ENCODE measurements around the gene PRKCD. TPM values are rescaled to one million over a fixed set of nuclear protein-coding genes. Genes with fewer than 3 reads are reported as not detected.
A peak's percentile ranks its signal among the peaks of the same experiment; 100 is the strongest.

The PRKCD gene
- total RNA-seq, 2 donors from 2014 or later: 20.4 to 21.8 TPM

DNA sequence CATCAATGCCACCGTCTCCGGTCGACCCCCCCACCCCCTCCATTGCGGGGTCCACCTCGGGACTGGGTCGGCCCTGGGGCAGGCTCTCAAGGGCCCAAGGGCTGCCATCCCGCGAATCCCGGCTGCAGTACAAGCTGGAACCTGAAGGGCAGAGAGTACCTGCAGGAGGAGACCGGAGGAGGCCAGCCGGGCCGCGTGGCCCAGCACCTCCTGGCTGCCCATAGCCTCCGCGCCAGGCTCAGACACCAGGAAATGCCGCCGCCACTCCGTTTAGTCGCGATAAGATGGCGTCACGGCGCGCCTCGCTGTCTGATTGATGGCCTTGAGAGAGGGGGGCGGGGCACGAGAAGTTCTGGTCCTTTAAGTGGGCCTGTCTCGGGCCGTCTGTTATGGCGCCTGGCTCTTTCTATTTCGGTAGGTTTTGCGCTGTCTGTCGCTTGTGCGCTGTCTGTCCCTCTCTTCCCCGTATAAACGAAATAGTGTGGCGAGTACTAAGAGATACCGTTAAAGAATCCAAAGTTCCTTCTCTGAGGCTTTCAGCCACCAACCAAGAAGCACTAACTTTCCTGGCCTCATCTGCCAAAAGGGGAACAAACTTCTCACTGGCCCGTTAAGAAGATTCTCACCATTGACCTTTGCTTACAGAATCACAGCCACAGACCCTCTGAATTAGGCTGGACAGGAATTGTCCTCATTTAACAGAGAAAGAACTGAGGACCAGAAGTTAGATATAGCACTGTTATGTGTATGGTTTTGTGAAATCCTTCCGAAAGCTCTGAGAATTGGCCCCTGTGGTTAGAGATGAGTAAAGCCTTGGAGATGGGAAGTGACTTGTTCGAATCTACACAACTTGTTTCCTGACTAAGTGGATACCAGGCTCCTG lies 30.6 kb upstream of the PRKCD start, which contains the start of gene RFT1:
TSS of gene RFT1 (minus strand) at position 257 of the 883 bp plus-strand sequence. CDS start at position 222, 35 bp downstream.
- Mint-ChIP-seq H3K4me1 (peaks cover 8% of the 10 kb centered on the region), H3K9me3 (no peaks in the 10 kb centered on the region), H3K27me3 (no peaks in the 10 kb centered on the region), H3K36me3 (ENCODE audit: low read depth) (no peaks in the 10 kb centered on the region), H3K27ac (peak within 1 kb of the TSS; percentile 99), H3K4me3 (peak within 1 kb of the TSS; percentile 97)
- peak; percentile 95 for ATAC-seq (replicated peaks)

DNA sequence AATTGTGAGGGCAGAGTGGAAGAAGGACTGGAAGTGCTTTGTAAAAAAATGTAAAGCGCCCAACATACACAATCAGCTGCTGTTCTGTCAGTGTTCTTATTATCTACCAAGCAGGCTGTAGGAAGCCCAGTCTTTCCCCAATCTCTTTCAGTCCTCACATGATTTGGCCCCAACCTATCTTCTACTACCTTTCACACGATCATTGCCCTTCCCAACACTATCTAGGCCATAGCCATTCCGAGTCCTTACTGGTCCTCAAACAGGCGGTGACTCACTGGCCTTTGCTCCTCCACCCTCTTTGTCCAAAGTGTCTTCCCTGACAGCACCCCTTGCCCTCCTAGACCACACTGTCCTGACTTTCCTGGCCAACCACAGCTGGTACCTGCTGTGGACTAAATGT lies 29.9 kb upstream of the PRKCD start:
- Mint-ChIP-seq H3K27me3 (no peaks in the 10 kb centered on the region), H3K36me3 (ENCODE audit: low read depth) (no peaks in the 10 kb centered on the region), H3K4me3 (peak overlapping the region; percentile 97), H3K9me3 (no peaks in the 10 kb centered on the region), H3K27ac (peak overlapping the region; percentile 99), H3K4me1 (peaks cover 8% of the 10 kb centered on the region)
- ATAC-seq (replicated peaks): no peak

DNA sequence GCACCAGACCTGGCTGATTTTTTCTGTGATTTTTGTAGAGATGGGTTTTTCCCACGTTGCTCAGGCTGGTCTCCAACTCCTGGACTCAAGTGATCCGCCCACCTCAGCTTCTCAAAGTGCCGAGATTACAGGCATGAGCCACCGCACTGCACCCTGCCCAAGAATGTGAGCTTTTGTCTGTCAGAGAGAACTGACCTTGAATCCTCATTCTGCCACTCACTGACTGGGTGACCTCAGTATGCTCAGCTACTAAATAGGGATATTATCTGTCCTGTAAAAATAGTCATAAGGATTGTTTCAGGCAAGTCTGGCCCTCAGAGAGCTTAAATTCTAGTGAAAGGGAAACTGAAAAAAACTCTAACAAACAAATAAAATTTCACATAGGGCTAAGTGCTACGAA lies 28.7 kb upstream of the PRKCD start:
- Mint-ChIP-seq H3K4me1 (peaks cover 8% of the 10 kb centered on the region), H3K27me3 (no peaks in the 10 kb centered on the region), H3K4me3 (peak overlapping the region; percentile 97), H3K9me3 (no peaks in the 10 kb centered on the region), H3K36me3 (ENCODE audit: low read depth) (no peaks in the 10 kb centered on the region), H3K27ac (peak overlapping the region; percentile 99)
- no peak for ATAC-seq (replicated peaks)

DNA sequence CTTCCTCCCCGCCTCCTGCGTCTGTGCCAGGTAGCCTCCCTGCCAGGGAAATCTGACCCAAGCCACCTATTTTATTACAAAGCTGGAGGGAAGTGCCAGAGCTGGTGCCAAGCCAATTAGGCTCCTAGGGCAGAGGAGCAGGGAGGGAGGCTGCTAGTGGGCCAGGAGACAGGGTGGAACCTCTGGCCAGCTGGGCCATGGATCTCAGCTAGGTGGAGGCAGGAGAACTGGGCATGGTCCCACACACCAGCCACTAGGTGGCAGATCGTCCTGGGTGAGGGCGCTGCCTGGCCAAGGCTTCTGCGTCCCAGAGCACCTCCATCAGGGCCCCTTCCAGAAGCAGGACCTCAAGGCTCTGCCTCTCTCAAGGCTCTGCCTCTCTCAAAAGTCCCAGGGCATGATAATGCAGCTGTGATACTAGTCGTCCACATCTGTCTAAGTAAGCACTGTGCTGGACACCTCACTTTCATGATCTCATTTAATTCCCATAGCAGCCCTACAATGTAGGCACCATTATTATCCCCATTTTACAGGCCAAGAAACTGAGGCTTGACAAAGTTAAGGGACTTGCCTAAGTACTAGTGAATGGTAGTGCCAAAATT lies 26.3 kb upstream of the PRKCD start:
- H3K4me1 Mint-ChIP-seq: peaks cover 8% of the 10 kb centered on the region
- H3K9me3 Mint-ChIP-seq: no peaks in the 10 kb centered on the region
- H3K4me3 Mint-ChIP-seq: no peak overlapping the region
- no peak overlapping the region for H3K27ac Mint-ChIP-seq
- peak; percentile 70 for ATAC-seq (replicated peaks)
- no peaks in the 10 kb centered on the region for H3K36me3 Mint-ChIP-seq (ENCODE audit: low read depth)
- no peaks in the 10 kb centered on the region for H3K27me3 Mint-ChIP-seq

DNA sequence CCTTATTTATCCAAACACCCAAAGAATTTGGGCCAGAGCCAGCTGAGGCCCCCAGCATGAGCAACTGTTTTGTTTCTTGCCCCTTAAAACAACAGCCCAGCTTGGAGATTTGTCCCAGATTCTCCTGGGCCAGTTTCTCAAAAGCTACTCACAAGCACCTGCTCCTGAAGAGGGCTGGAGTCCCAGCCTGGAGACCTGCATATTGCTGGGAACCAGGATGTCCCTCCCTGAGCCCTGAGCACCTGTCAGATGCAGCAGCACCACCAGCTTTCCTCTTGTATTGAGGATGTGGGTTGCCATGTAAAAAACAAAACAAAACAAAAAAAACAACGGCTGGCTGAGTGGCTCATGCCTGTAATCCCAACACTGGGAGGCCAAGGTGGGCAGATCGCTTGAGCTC lies 23.8 kb upstream of the PRKCD start:
- ATAC-seq (replicated peaks): no peak
- no peaks in the 10 kb centered on the region for H3K9me3 Mint-ChIP-seq
- no peaks in the 10 kb centered on the region for H3K27me3 Mint-ChIP-seq
- no peaks in the 10 kb centered on the region for H3K36me3 Mint-ChIP-seq (ENCODE audit: low read depth)
- H3K27ac Mint-ChIP-seq: no peak overlapping the region
- no peak overlapping the region for H3K4me3 Mint-ChIP-seq
- peaks cover 4% of the 10 kb centered on the region for H3K4me1 Mint-ChIP-seq

DNA sequence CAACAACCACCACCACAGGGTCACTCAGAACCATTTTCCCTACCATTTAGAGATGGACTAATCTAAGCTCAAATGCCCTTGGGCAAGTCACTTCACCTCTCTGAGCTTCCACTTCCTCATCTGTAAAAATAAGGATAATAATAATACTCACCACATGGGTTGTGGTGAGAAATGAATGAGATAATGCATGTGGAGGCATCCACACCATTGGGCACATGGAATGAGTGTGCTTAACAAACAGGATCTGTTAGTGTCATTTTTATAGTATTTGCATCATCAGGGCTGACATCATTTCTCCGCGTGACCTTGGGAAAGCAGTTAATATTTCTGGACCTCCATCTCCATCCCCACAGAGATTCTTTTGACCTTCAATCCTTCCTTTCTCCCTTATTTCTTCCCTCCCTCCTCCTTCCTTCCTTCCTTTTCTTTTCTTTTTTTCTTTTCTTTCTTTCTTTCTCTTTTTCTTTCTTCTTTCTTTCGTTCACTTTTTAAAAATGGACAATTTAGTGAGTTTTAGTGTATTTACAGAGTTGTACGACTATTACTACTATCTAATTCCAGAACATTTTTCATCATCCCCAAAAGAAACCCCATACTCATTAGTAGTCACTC lies 23.1 kb upstream of the PRKCD start:
- Mint-ChIP-seq H3K27ac (peak overlapping the region; percentile 40), H3K4me3 (no peak overlapping the region), H3K9me3 (no peaks in the 10 kb centered on the region), H3K36me3 (ENCODE audit: low read depth) (no peaks in the 10 kb centered on the region), H3K27me3 (no peaks in the 10 kb centered on the region), H3K4me1 (peaks cover 4% of the 10 kb centered on the region)
- ATAC-seq (replicated peaks): no peak

DNA sequence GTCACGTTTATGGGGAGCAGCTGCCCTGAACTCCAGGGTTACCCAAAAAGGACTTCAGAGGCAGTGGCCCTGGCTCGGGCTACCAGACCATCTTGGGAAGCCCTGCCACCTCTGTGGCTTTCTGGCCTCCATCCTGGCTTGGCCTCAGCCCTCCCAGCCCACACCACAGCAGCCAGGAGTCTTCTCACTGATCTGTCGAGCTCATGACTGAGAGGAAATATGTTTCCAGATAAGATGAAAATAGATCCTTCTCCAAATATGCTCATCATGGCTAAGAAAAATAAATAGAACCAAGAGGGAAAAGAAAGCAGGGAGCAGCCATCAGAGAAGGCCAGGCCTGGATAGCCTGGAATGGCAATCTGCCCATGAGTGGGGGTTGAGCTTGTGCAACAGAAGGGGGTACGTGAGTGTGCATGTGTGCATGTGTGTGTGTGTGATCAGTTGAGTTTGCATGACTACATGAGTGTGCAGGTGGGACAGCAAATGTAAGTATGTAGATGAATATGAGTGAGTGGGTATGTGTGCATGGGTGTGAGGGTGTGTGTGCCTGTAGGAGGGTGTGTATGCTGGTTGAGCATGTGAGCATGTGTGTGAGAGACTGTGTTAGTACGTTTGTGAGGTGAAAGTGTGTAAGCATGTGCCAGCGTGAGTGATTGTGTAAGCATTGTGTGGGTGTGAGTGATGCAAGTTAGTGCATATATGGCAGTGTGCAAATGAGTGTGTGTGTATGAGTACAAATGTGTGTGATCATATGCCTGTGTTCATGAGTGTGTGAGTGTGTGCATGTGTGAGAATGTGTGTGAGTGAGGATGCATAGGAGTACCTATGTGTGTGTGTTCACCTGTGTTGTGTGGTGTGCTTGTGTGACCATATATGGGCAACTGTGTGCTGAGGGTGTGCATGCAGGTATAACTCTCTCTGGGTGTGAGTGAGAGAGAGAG lies 20.8 kb upstream of the PRKCD start:
- H3K36me3 Mint-ChIP-seq (ENCODE audit: low read depth): no peaks in the 10 kb centered on the region
- no peaks in the 10 kb centered on the region for H3K27me3 Mint-ChIP-seq
- H3K4me3 Mint-ChIP-seq: no peak overlapping the region
- no peak for ATAC-seq (replicated peaks)
- peaks cover 4% of the 10 kb centered on the region for H3K4me1 Mint-ChIP-seq
- H3K27ac Mint-ChIP-seq: no peak overlapping the region
- H3K9me3 Mint-ChIP-seq: no peaks in the 10 kb centered on the region

DNA sequence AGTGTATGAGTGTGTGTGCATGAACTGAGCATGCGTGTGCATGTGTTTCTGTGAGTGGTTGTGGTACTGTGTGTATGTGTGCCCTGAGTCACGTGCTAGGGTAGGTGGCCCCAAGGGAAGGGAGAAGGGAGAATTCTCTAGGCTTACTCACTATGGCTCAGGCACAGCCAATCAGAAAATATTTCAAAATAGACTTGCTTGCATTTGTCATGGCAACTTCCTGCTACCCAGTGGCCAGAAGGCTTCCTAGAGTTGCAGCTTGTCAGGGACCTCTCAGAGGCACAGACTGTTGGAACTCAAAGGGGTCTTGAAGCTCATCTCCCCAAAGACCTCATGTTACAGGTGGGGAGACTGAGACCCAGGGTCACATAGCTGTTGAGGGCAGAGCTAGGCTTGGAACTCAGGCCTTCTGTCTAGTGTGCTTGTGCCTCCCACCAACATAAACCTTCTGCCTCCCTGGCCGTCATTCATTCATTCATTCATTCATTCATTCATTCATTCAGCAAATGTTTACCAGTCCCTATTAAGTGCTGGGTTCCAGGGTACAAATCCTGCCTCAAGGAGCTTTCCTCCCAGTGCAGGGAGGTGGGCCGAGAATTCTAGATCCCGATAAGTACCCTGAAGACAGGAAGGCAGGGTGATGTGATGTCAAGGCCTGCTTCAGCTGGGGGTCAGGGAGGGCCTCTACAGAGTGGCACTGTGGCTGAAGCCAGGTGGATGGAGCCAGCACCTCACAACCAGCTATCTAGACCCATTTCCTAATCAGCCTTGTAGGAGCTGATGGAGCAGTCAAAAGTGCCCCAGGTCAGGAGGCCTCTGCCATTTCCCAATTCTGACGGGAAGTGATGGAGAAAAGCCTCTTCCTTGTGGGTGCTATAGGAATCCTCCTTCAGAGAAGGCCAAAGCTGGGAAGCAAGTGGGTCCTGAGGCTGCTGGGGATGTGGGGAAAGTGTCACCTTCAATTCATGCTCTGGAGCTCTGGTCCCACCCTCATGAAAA lies 19.9 kb upstream of the PRKCD start:
- Mint-ChIP-seq H3K9me3 (no peaks in the 10 kb centered on the region), H3K27me3 (no peaks in the 10 kb centered on the region), H3K4me1 (peaks cover 4% of the 10 kb centered on the region), H3K4me3 (no peak overlapping the region), H3K36me3 (ENCODE audit: low read depth) (no peaks in the 10 kb centered on the region), H3K27ac (no peak overlapping the region)
- peak; percentile 89 for ATAC-seq (replicated peaks)

DNA sequence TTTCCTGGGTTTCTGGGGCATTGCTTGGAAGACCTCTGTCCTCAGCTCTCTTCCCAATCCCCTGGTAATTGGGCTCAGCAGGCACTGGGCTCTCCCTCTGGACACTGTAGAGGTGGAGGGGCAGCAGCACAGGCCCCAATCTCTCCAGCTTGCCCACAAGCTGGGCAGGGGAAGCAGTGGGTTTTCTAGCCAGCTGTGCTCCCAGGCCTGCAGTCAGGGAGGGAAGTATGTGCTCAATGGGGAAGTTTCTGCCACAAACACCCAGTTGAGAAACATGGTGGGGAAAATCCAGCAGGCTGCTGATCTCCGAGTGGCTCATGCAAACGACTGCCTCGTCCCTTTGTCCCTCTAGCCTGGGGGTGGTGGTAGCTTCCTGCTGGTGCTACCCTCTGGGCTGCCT lies 18.0 kb upstream of the PRKCD start:
- H3K4me1 Mint-ChIP-seq: peaks cover 4% of the 10 kb centered on the region
- H3K27ac Mint-ChIP-seq: no peak overlapping the region

DNA sequence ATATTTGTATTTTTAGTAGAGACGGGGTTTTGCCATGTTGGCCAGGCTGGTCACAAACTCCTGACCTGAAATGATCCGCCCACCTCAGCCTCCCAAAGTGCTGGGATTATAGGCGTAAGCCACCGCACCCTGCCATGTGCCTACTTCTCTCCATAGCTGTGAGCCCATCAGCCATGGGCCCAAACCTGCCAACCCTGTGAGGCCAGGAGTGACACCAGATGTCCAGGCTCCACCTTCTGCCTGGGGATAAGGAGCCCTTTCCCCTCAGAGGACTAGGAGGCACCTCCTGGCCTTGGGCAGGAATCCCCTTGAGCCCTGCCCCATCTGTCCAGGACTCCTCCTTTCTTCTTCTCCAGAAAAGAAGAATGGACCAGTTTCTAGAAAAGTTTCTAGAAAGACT lies 16.6 kb upstream of the PRKCD start:
- Mint-ChIP-seq H3K4me3 (no peak overlapping the region), H3K4me1 (peaks cover 4% of the 10 kb centered on the region), H3K27ac (no peak overlapping the region), H3K27me3 (no peaks in the 10 kb centered on the region), H3K9me3 (no peaks in the 10 kb centered on the region), H3K36me3 (ENCODE audit: low read depth) (no peaks in the 10 kb centered on the region)
- ATAC-seq (replicated peaks): no peak

More for the DNA sequence above, 18.0 kb upstream of the PRKCD start:
- H3K36me3 Mint-ChIP-seq (ENCODE audit: low read depth): no peaks in the 10 kb centered on the region
- no peak for ATAC-seq (replicated peaks)
- H3K27me3 Mint-ChIP-seq: no peaks in the 10 kb centered on the region
- H3K9me3 Mint-ChIP-seq: no peaks in the 10 kb centered on the region
- H3K4me3 Mint-ChIP-seq: no peak overlapping the region

DNA sequence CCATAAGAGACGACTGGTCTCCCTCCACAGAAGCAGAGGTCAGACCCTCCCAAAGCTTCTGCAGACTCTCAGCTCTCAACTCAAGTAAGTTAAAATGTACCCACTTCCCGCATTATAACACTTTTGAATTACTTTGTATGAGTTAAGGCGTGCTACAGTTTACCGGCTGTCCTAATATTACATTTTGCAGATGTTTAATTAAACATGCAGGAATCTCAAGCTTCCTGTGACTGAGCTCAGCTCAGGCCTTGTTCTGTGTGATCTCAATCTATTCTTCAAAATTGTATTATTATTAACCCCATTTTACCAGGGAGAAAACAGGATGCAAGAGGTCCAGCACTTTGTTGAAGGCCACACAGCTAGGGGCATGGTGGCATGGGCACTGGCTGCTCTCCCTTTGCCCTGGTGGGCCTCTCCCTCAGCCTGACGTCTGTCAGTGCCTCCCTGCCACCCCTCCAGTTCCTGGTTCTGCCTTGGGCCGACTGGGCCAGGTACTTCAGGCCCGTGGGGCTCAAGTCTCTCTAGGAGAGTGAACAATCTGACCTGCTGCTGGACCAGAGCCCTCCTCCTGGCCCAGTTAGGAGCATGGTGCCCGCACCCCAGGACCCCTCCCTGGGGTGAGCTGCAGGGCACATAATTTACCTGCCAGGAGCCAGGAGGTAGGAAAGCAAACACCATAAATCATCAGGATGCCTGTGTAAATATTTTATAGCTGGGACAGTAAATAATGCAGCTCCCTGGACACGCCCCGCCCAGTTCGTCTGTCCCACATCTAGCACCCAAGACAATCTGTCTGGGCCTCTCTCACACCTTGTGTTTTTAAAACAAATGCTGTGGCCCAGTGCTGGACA lies 15.9 kb upstream of the PRKCD start:
- peak overlapping the region; percentile 28 for H3K27ac Mint-ChIP-seq
- no peaks in the 10 kb centered on the region for H3K9me3 Mint-ChIP-seq
- no peaks in the 10 kb centered on the region for H3K27me3 Mint-ChIP-seq
- peaks cover 4% of the 10 kb centered on the region for H3K4me1 Mint-ChIP-seq
- no peak overlapping the region for H3K4me3 Mint-ChIP-seq
- ATAC-seq (replicated peaks): no peak
- no peaks in the 10 kb centered on the region for H3K36me3 Mint-ChIP-seq (ENCODE audit: low read depth)

DNA sequence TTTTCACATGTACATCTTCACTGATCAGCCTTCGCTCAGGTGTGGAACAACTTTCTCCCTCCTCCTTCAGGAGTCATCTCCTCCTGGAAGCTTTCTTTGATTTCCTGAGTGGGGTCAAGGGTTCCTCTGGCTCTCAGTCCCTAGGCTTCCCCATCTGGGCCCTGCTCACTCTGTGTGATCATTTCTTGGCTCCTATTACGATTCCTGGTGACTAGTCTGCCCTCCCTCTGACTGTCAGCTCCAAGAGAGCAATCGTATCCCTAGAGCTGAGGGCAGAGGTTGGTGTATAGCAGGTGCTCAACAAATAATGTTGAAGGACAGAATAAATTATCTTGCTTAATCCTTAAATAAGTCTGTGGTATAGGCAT lies 15.3 kb upstream of the PRKCD start:
- Mint-ChIP-seq H3K27ac (peak overlapping the region; percentile 28), H3K4me1 (no peaks in the 10 kb centered on the region), H3K9me3 (no peaks in the 10 kb centered on the region), H3K27me3 (no peaks in the 10 kb centered on the region), H3K4me3 (no peak overlapping the region), H3K36me3 (ENCODE audit: low read depth) (no peaks in the 10 kb centered on the region)
- no peak for ATAC-seq (replicated peaks)
